ENCODE data around the gene CIDEA. TPM values are rescaled to one million over a fixed set of nuclear protein-coding genes. Genes with fewer than 3 reads are reported as not detected.

The CIDEA gene
- total RNA-seq: 0.23 TPM in 1 of 2 replicates, not detected in the other

DNA sequence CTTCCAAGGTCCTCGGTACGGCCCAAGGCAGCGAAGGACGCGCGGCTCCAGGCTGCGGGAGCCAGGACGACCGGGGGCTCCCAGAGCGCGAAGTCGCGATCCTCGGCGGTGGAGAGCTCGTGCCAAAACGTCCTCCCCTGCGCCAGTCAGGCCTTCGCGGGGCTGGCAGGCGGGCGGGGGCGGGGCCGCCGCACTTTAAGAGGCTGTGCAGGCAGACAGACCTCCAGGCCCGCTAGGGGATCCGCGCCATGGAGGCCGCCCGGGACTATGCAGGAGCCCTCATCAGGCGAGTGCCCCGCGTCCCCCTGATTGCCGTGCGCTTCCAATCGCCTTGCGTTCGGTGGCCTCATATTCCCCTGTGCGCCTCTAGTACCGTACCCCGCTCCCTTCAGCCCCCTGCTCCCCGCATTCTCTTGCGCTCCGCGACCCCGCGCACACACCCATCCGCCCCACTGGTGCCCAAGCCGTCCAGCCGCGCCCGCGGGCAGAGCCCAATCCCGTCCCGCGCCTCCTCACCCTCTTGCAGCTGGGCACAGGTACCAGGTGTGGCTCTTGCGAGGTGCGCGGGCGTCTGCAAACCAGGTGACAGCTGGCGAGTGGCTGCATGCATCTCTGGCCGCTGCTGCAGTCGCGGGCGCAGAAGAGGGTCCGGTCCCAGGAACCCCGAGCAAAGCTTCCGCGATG is at the start of gene CIDEA:
TSS of gene CIDEA (plus strand) at position 226 of the 684 bp plus-strand sequence. CDS start at position 249, 23 bp downstream.

DNA sequence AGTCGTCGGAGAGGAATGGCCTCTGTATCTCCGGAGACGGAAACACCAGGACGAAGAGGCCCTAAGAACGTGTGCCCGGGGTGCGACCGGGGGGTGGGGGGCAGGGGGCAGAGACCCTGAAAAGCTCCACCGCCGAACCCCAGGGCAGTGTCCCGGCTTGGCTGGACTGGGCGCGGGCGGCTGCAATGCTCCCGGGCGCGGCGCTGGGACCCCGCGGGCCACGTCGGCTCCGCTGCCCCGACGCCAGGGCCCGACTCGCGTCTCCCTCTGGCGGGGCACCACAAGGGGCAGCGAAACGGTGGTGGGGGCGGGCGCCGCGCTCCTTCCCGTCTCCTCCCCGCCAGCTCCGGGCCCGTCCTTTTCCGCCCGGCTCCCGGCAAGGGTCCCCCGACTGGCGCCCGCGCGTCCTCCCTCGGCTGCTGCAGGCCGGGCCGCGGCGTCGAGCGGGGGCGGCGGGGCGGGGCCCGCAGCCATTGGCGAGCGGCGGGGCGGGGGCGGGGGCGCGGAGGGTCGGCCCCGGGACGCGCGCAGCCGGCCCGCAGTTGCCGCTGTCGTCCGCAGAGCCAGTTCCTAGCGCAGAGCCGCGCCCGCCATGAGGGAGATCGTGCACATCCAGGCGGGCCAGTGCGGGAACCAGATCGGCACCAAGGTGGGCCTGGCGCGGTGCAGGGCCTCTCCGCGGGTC is 53.7 kb downstream of the CIDEA start, which contains the start of gene TUBB6:
TSS of gene TUBB6 (plus strand) at position 541 of the 685 bp plus-strand sequence. CDS start at position 593, 52 bp downstream.

Other genes starting within 250 kb of the CIDEA start
- gene ANKRD62, start 160.5 kb upstream of the CIDEA start, total RNA-seq: not detected in 2 replicates
- gene TUBB6, start 53.9 kb downstream of the CIDEA start, total RNA-seq: 411 and 1,268 TPM in 2 replicates
- 46.0 and 48.2 TPM in 2 replicates for gene AFG3L2, start 122.9 kb downstream of the CIDEA start, total RNA-seq
- gene PRELID3A, start 153.6 kb downstream of the CIDEA start, total RNA-seq: 5.9 and 9.9 TPM in 2 replicates

All from smooth muscle cell of the umbilical artery (primary cell).